DND-41 (cell line): ENCODE data around the gene CNTN3.

Experiments
- ATAC-seq: fragments of 200-7000 bp; cut with Tn5 transposase; 3 replicates; pipeline ENCODE4 v1.9.1; 2021; ENCODE audit warnings: low read depth; ENCODE audit not compliant: insufficient read depth
- DNase-seq: peaks from one replicate; pipeline ENCODE4 v3.0.0-alpha.2; 2020
- H2AFZ ChIP-seq: 2 replicates; pipeline ENCODE4 v1.6.0; 2012; ENCODE audit warnings: low read depth, low read length
- H3K27ac ChIP-seq: 2 replicates; pipeline ENCODE4 v1.5.1; 2012; ENCODE audit warnings: low read length, inconsistent platforms
- H3K27me3 ChIP-seq: fragments of 200-600 bp; sonication (generic); 2 replicates; pipeline ENCODE4 v1.6.0; 2012; ENCODE audit warnings: low read length, mild to moderate bottlenecking, inconsistent platforms; ENCODE audit not compliant: insufficient read depth, poor library complexity
- H3K36me3 ChIP-seq: 2 replicates; pipeline ENCODE4 v1.5.1; 2012; ENCODE audit warnings: low read length, inconsistent platforms; ENCODE audit not compliant: insufficient read depth
- H3K4me1 ChIP-seq: 2 replicates; pipeline ENCODE4 v1.5.1; 2012; ENCODE audit warnings: mild to moderate bottlenecking, low read length; ENCODE audit not compliant: insufficient read depth
- H3K4me2 ChIP-seq: 2 replicates; pipeline ENCODE4 v1.6.0; 2012; ENCODE audit warnings: mild to moderate bottlenecking, moderate library complexity, low read length, inconsistent platforms; ENCODE audit not compliant: insufficient read depth
- H3K4me3 ChIP-seq, 2 experiments: fragments of 200-600 bp in 1 of 2; shearing (Covaris generic) in 1 of 2; 2 replicates each; pipeline ENCODE4 v1.5.1; 2012 to 2016; ENCODE audit warnings: inconsistent platforms in 2 of 2, low read length in 2 of 2, mild to moderate bottlenecking in 2 of 2, low read depth in 1 of 2, moderate library complexity in 1 of 2
- H3K79me2 ChIP-seq: 2 replicates; pipeline ENCODE4 v1.6.0; 2012; ENCODE audit warnings: low read length, inconsistent platforms; ENCODE audit not compliant: insufficient read depth
- H3K9ac ChIP-seq: 2 replicates; pipeline ENCODE4 v1.6.0; 2012; ENCODE audit warnings: low read depth, mild to moderate bottlenecking, inconsistent platforms, low read length, moderate library complexity
- H3K9me3 ChIP-seq: 2 replicates; pipeline ENCODE4 v1.5.1; 2012; ENCODE audit warnings: low read length, moderate library complexity, mild to moderate bottlenecking, inconsistent platforms; ENCODE audit not compliant: insufficient read depth, severe bottlenecking
- H4K20me1 ChIP-seq: 2 replicates; pipeline ENCODE4 v1.6.0; 2012; ENCODE audit warnings: low read length; ENCODE audit not compliant: insufficient read depth
- EZH2 ChIP-seq: IDR thresholded peaks from 3 replicates; pipeline ENCODE4 v1.6.1; 2012; ENCODE audit warnings: borderline replicate concordance, low read depth, mild to moderate bottlenecking, moderate library complexity, low read length, inconsistent platforms; ENCODE audit not compliant: severe bottlenecking
- TF ChIP-seq, protein P1 (sequence below): IDR thresholded peaks from 2 replicates; pipeline ENCODE4 v1.5.1; 2012; ENCODE audit warnings: borderline replicate concordance, low read length, moderate library complexity, mild to moderate bottlenecking; ENCODE audit not compliant: poor library complexity, severe bottlenecking; ENCODE audit errors: extremely low read depth

The CNTN3 gene

DNA sequence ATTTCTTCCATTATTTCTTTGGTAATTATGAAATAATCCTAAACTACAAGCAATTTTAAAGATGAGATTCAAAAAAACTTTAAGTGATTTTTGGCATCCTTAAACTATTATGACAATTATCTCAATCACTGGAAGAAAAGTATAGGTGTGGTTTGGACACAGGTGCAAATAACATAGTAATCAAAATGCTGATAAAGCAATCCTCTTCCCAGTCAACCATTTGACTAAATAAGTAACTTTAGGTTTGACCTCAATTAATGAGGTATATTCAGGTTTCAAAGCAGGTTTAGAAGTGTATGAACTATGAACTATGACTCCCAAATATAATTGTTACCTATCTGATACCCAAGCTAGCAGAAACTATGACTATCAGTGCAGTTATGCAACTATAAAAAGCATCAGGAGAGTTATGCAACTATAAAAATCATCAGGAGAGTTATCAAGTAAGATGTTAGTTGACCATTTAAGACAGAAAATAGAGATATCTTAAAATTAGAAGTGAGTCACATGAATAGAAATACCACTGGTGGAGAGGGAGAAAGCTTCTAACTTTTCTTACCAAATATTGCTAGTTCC is 8.9 kb upstream of the CNTN3 start:
- no peak for ATAC-seq
- DNase-seq, result no peak
- H3K4me1 ChIP-seq, result no peaks in the 10 kb centered on the region
- H3K27ac ChIP-seq, result no peak overlapping the region
- no peak overlapping the region for H3K9ac ChIP-seq
- H3K4me2 ChIP-seq, result no peak overlapping the region
- no peaks in the 10 kb centered on the region for H3K9me3 ChIP-seq
- TF ChIP-seq, protein P1, sequence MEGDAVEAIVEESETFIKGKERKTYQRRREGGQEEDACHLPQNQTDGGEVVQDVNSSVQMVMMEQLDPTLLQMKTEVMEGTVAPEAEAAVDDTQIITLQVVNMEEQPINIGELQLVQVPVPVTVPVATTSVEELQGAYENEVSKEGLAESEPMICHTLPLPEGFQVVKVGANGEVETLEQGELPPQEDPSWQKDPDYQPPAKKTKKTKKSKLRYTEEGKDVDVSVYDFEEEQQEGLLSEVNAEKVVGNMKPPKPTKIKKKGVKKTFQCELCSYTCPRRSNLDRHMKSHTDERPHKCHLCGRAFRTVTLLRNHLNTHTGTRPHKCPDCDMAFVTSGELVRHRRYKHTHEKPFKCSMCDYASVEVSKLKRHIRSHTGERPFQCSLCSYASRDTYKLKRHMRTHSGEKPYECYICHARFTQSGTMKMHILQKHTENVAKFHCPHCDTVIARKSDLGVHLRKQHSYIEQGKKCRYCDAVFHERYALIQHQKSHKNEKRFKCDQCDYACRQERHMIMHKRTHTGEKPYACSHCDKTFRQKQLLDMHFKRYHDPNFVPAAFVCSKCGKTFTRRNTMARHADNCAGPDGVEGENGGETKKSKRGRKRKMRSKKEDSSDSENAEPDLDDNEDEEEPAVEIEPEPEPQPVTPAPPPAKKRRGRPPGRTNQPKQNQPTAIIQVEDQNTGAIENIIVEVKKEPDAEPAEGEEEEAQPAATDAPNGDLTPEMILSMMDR, result no peak
- no peak for TF ChIP-seq EZH2
- no peak overlapping the region for H3K4me3 ChIP-seq
- H4K20me1 ChIP-seq, result no peaks in the 10 kb centered on the region
- no peaks in the 10 kb centered on the region for H3K36me3 ChIP-seq
- H3K79me2 ChIP-seq, result no peaks in the 10 kb centered on the region
- H3K27me3 ChIP-seq, result no peaks in the 10 kb centered on the region
- H2AFZ ChIP-seq, result no peak overlapping the region

DNA sequence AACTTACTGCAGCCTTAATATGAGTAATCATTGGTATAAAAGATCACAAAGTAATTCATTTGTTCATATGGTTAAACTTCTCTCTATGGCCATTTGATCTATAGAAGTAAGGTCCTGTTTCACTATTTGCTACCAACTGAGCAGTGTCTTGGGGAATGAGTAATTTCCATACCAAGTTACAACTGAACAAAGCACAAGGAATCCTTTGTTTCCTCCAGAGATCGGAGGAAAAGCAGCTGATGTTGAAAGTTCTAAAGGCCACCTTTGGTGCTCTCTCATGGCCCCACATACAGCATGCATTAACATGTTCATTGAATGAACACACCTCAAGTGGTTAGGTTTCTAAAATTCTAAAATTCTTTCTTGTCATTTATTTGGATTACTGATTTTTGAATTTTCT is 7.1 kb upstream of the CNTN3 start:
- no peak for ATAC-seq
- H3K27ac ChIP-seq, result no peak overlapping the region

DNA sequence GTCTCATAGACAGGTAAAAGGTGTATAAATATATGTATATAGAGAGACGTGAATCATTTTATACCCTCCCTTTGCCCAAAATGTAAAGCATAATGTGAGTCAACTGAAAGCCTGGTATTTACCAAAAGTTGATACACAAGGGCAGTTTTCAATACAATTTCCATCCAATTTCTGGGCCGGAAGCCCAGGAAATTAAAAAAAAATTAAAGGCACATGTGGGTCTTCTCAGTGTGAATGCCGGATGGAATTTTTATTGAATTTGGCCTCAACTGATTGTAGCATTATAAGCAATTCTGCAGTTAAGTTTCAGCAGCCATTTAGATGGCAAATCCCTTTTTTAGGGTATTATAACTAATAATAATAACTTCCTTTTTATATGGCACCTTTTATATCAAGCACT is 3.3 kb upstream of the CNTN3 start:
- Histone ChIP-seq H2AFZ (no peak overlapping the region), H3K9me3 (no peaks in the 10 kb centered on the region), H4K20me1 (no peaks in the 10 kb centered on the region), H3K4me2 (no peak overlapping the region), H3K27ac (no peak overlapping the region), H3K4me3 (no peak overlapping the region), H3K9ac (no peak overlapping the region), H3K79me2 (no peaks in the 10 kb centered on the region), H3K36me3 (no peaks in the 10 kb centered on the region), H3K4me1 (no peaks in the 10 kb centered on the region), H3K27me3 (no peaks in the 10 kb centered on the region)
- ATAC-seq, result no peak
- no peak for TF ChIP-seq EZH2
- TF ChIP-seq, protein P1, result no peak
- DNase-seq, result no peak

More for the DNA sequence above, 7.1 kb upstream of the CNTN3 start:
- no peaks in the 10 kb centered on the region for H3K4me1 ChIP-seq
- no peak overlapping the region for H3K4me2 ChIP-seq
- TF ChIP-seq, protein P1, result no peak
- no peak for TF ChIP-seq EZH2
- H3K36me3 ChIP-seq, result no peaks in the 10 kb centered on the region
- no peak overlapping the region for H3K9ac ChIP-seq
- no peaks in the 10 kb centered on the region for H3K27me3 ChIP-seq
- no peaks in the 10 kb centered on the region for H3K79me2 ChIP-seq
- no peak overlapping the region for H3K4me3 ChIP-seq
- DNase-seq, result no peak
- H3K9me3 ChIP-seq, result no peaks in the 10 kb centered on the region
- H2AFZ ChIP-seq, result no peak overlapping the region
- no peaks in the 10 kb centered on the region for H4K20me1 ChIP-seq

DNA sequence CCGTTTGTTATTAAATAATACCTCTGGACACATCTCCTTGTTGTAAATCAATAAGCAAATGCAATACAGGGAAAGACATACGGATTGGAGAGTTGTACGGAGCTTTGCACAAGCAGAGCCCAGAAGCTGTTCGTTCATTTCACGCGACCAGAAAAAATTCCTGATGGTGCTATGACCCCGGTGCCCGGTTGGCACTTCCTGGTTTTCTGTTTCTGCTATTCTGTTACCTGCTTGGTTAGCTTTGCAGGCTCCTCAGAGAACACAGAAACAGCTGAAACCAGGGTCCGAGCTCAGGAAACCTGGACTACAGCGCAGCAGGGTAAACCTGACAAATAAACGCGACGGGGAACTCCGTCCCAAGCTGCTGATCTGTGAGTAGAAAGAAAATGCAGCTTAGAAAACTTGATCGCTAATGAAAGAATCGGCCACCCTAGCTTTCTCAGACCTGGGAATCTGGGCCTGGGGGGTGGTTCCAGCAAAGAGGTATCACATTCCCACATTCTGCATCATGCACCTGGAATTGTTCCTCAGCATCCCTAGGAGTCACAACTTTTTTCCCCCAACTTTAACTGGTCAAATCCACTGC is 845 bp downstream of the CNTN3 start:
- H3K27ac ChIP-seq, result no peak overlapping the region
- H3K4me3 ChIP-seq, result no peak overlapping the region
- no peak overlapping the region for H3K4me2 ChIP-seq
- no peak for TF ChIP-seq EZH2
- TF ChIP-seq, protein P1, result no peak
- H3K9ac ChIP-seq, result no peak overlapping the region
- H3K79me2 ChIP-seq, result no peaks in the 10 kb centered on the region
- ATAC-seq (no peak), DNase-seq (no peak)
- no peak overlapping the region for H2AFZ ChIP-seq
- no peaks in the 10 kb centered on the region for H3K36me3 ChIP-seq
- no peaks in the 10 kb centered on the region for H3K9me3 ChIP-seq
- H4K20me1 ChIP-seq, result no peaks in the 10 kb centered on the region
- H3K4me1 ChIP-seq, result no peaks in the 10 kb centered on the region
- no peaks in the 10 kb centered on the region for H3K27me3 ChIP-seq
